NT2/D1 (cell line): Measurements from ENCODE around the gene KRT4.

Experiments
- SUZ12 ChIP-seq: IDR thresholded peaks from 2 replicates; pipeline ENCODE4 v1.6.1; 2011; ENCODE audit not compliant: insufficient read length, insufficient read depth; ENCODE audit errors: extremely low read depth
- YY1 ChIP-seq: IDR thresholded peaks from 2 replicates; pipeline ENCODE4 v1.6.1; 2011; ENCODE audit not compliant: insufficient read length, insufficient read depth
- ZNF274 ChIP-seq: IDR thresholded peaks from 2 replicates; pipeline ENCODE4 v1.6.1; 2011; ENCODE audit warnings: mild to moderate bottlenecking, low read depth, low read length

DNA sequence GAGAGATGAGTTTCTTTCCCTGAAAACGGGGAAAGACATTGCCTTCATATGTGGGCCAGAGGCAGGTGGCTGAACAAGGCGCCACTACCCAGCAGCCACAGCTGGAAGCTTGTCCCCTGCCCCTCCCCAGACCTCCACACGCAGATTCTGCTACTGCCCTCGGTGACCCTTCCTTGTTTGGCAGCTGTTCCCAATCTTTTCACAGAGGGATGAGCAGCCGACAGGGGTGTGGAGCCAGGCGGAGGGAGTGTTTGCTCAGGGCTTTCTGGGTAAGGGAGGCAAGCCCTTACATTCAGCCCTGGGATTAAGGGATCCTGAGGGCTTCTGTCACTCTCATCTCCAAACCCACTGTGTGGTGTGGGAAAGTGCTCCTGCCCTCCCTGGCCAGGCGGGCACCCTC lies 4.5 kb upstream of the KRT4 start:
- TF ChIP-seq YY1: no peak
- TF ChIP-seq SUZ12: no peak
- TF ChIP-seq ZNF274: no peak
